HG03571 (cell line): Measurements from ENCODE around the gene RADIL.

Experiments used
- ATAC-seq: cut with Tn5 transposase; IDR thresholded peaks from one replicate; pipeline ENCODE4 v1.9.1; 2021; ENCODE audit not compliant: unreplicated experiment

The RADIL gene

GRCh38 chr7:4779118-4779517 is 104.4 kb downstream of the RADIL start:
- no peak for ATAC-seq

GRCh38 chr7:4775848-4776623 is 107.5 kb downstream of the RADIL start:
- ATAC-seq: peak; percentile 8

- ATAC-seq: peak; percentile 90
Measured at GRCh38 chr7:4775250-4775847, 108.2 kb downstream of the RADIL start, which contains the start of gene AP5Z1. Gene AP5Z1 (plus strand): TSS chr7:4775623. CDS start chr7:4775716, 93 bp downstream.

- peak; percentile 33 for ATAC-seq
Measured at GRCh38 chr7:4774658-4775249, 108.8 kb downstream of the RADIL start.

- ATAC-seq: no peak
Measured at GRCh38 chr7:4774007-4774406, 109.5 kb downstream of the RADIL start.

GRCh38 chr7:4772306-4772705 is 111.2 kb downstream of the RADIL start:
- no peak for ATAC-seq

- no peak for ATAC-seq
Measured at GRCh38 chr7:4771737-4772136, 111.8 kb downstream of the RADIL start.

- ATAC-seq: no peak
Measured at GRCh38 chr7:4770886-4771285, 112.6 kb downstream of the RADIL start.

GRCh38 chr7:4769761-4770160 is 113.8 kb downstream of the RADIL start:
- no peak for ATAC-seq

- ATAC-seq: no peak
Measured at GRCh38 chr7:4768597-4769569, 114.6 kb downstream of the RADIL start.

- no peak for ATAC-seq
Measured at GRCh38 chr7:4766666-4767519, 116.6 kb downstream of the RADIL start.

- ATAC-seq: no peak
Measured at GRCh38 chr7:4765776-4766490, 117.6 kb downstream of the RADIL start.

GRCh38 chr7:4764402-4765007 is 119.0 kb downstream of the RADIL start:
- no peak for ATAC-seq

- ATAC-seq: no peak
Measured at GRCh38 chr7:4763794-4764185, 119.7 kb downstream of the RADIL start.

- no peak for ATAC-seq
Measured at GRCh38 chr7:4763091-4763793, 120.3 kb downstream of the RADIL start.

- no peak for ATAC-seq
Measured at GRCh38 chr7:4762121-4763055, 121.1 kb downstream of the RADIL start.

GRCh38 chr7:4760952-4761351 is 122.6 kb downstream of the RADIL start:
- ATAC-seq: no peak
